Measurements from ENCODE around the gene MROH2A. TPM values are rescaled to one million over a fixed set of nuclear protein-coding genes. Genes with fewer than 3 reads are reported as not detected.

MROH2A gene
- total and polyA plus RNA-seq, 4 donors, result 0.80 TPM; not detected in 3

DNA sequence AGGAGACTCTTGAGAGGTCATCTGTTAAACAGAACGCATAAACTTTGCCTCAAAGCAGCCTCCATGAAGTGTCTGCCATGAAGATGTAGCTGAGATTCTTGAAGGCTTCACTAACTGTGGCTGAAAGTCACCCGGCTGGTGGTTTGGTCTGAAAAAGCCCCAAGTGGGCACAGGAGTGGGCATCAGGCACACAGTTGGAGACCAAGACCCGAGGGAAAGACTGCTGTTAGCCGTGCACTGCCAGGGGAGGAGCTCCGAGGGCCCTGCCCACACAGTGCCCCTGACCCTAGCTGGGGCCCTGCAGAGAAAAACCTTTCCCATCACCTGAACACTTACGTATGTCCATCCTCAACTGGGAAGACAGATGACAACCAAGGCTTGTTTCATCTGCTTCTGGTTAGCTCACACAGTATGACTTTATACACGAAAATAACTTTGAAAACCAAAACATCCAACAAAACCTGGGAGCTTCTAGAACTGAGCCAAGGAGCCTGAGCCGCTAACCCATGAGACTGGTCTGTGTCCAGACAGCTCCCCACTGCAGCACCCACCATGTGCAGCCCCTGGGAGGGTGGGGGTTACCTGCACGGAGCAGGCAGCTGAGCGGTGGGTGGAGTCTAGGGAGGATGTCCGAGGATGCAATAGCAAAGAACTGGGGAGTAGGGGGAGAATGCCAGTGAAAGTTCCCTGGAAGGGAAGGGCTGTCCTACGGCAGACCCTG lies 60.8 kb downstream of the MROH2A start:
- Histone ChIP-seq H3K4me3 (no peak overlapping the region), H3K4me1 (ENCODE audit: control insufficient read depth in 5 of 5, insufficient read depth in 5 of 5, low read length in 5 of 5) (no peaks in the 10 kb centered on the region), H3K27me3 (ENCODE audit: control insufficient read depth in 3 of 3, insufficient read depth in 3 of 3, low read length in 2 of 3) (no peaks in the 10 kb centered on the region), H3K9ac (ENCODE audit: insufficient read depth in 1 of 2, low read length in 2 of 2) (no peak overlapping the region), H3K36me3 (ENCODE audit: control insufficient read depth in 4 of 4, insufficient read depth in 4 of 4, low read length in 4 of 4) (peaks cover 0 to 30% (median 6%) of the 10 kb centered on the region in 4 donors), H3K9me3 (ENCODE audit: control insufficient read depth in 4 of 4, insufficient read depth in 3 of 4, low read length in 3 of 4) (no peaks in the 10 kb centered on the region), H3K27ac (ENCODE audit: low read depth in 1 of 2, low read length in 1 of 2) (no peak overlapping the region)
- WGBS, 2 donors, result 90 to 96% methylated on average over 12 of the region's 12 CpGs
- ATAC-seq (ENCODE audit: insufficient read depth, low FRiP score) (no peak), DNase-seq (no peak)
- TF ChIP-seq, protein P1, sequence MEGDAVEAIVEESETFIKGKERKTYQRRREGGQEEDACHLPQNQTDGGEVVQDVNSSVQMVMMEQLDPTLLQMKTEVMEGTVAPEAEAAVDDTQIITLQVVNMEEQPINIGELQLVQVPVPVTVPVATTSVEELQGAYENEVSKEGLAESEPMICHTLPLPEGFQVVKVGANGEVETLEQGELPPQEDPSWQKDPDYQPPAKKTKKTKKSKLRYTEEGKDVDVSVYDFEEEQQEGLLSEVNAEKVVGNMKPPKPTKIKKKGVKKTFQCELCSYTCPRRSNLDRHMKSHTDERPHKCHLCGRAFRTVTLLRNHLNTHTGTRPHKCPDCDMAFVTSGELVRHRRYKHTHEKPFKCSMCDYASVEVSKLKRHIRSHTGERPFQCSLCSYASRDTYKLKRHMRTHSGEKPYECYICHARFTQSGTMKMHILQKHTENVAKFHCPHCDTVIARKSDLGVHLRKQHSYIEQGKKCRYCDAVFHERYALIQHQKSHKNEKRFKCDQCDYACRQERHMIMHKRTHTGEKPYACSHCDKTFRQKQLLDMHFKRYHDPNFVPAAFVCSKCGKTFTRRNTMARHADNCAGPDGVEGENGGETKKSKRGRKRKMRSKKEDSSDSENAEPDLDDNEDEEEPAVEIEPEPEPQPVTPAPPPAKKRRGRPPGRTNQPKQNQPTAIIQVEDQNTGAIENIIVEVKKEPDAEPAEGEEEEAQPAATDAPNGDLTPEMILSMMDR (IDR thresholded peaks at IDR 0.05; ENCODE audit: control extremely low read depth, extremely low read depth), result no peak

DNA sequence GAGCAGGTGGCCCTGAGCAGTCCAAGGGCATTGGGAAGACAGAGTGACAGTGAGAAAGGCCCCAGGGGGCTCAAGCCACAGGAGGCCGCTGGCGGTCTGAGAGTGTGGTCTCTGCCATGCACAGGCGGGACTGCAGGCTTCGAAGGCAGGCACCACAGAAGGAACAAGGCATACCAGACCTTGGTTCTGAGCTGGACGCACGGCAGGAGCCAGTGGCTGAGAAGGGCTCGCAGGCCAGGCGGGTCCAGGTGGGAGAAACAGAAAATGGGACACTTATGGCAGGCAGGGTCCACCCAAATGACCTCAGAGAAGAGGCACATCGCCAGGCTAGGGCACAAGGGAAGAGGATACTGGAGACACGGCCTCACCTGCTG lies 61.3 kb downstream of the MROH2A start:
- Histone ChIP-seq H3K4me1 (ENCODE audit: control insufficient read depth in 5 of 5, insufficient read depth in 5 of 5, low read length in 5 of 5) (no peaks in the 10 kb centered on the region), H3K9ac (ENCODE audit: insufficient read depth in 1 of 2, low read length in 2 of 2) (no peak overlapping the region), H3K9me3 (ENCODE audit: control insufficient read depth in 4 of 4, insufficient read depth in 3 of 4, low read length in 3 of 4) (no peaks in the 10 kb centered on the region), H3K27ac (ENCODE audit: low read depth in 1 of 2, low read length in 1 of 2) (no peak overlapping the region), H3K4me3 (no peak overlapping the region), H3K36me3 (ENCODE audit: control insufficient read depth in 4 of 4, insufficient read depth in 4 of 4, low read length in 4 of 4) (peaks cover 0 to 34% (median 8%) of the 10 kb centered on the region in 4 donors), H3K27me3 (ENCODE audit: control insufficient read depth in 3 of 3, insufficient read depth in 3 of 3, low read length in 2 of 3) (no peaks in the 10 kb centered on the region)
- WGBS, 2 donors, result 96 to 97% methylated on average over 10 of the region's 10 CpGs
- TF ChIP-seq, protein P1 (IDR thresholded peaks at IDR 0.05; ENCODE audit: control extremely low read depth, extremely low read depth), result no peak
- no peak for DNase-seq
- no peak for ATAC-seq (ENCODE audit: insufficient read depth, low FRiP score)

DNA sequence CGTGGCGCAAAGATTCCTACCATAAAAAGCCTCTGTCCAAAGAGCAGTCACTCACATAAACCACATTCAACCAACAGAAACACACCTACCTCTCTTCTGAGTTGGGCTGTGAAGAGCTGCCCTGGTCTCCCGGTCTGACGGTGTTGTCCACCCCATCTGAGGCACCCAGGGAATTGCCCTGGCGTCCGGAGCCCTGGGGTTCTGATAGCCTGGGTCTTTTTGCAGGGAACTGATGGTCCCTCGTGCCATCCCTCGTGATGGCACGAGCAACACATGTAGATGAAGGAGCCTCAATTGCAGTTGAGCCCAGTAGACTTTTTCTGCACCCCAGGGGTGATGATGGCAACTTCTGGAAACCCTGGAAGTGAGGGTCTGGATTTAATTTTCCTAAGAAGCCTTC lies 62.4 kb downstream of the MROH2A start:
- ATAC-seq (ENCODE audit: insufficient read depth, low FRiP score) (no peak), DNase-seq (no peak)
- H3K9me3 ChIP-seq (ENCODE audit: control insufficient read depth in 4 of 4, insufficient read depth in 3 of 4, low read length in 3 of 4), result no peaks in the 10 kb centered on the region
- no peak overlapping the region for H3K27ac ChIP-seq (ENCODE audit: low read depth in 1 of 2, low read length in 1 of 2)
- peaks cover 0 to 36% (median 6%) of the 10 kb centered on the region in 4 donors for H3K36me3 ChIP-seq (ENCODE audit: control insufficient read depth in 4 of 4, insufficient read depth in 4 of 4, low read length in 4 of 4)
- H3K4me1 ChIP-seq (ENCODE audit: control insufficient read depth in 5 of 5, insufficient read depth in 5 of 5, low read length in 5 of 5), result no peaks in the 10 kb centered on the region
- no peaks in the 10 kb centered on the region for H3K27me3 ChIP-seq (ENCODE audit: control insufficient read depth in 3 of 3, insufficient read depth in 3 of 3, low read length in 2 of 3)
- no peak overlapping the region for H3K4me3 ChIP-seq
- TF ChIP-seq, protein P1 (IDR thresholded peaks at IDR 0.05; ENCODE audit: control extremely low read depth, extremely low read depth), result no peak
- H3K9ac ChIP-seq (ENCODE audit: insufficient read depth in 1 of 2, low read length in 2 of 2), result no peak overlapping the region
- 96 to 99% methylated on average over 9 of the region's 9 CpGs for WGBS, 2 donors

DNA sequence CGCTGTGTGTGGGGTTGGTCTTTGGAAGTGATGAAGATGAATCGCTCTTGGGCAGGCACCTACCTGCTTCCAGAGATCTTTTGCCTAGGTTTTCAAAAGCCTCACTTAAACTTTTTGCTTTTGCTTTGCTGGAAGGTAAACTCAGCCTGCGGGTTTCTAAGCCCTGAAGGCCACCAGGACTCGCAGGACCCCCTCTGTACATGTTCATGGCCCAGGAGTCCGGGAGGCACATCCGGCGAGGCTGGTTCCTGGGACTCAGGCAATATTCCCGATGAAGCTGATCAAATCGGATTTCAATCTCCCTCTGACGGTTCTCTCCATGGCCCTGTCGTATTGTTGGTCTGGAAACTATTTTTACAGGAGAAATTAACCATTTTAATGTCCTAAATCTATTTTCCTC lies 63.1 kb downstream of the MROH2A start:
- TF ChIP-seq, protein P1 (IDR thresholded peaks at IDR 0.05; ENCODE audit: control extremely low read depth, extremely low read depth), result no peak
- Histone ChIP-seq H3K4me3 (no peak overlapping the region), H3K9ac (ENCODE audit: insufficient read depth in 1 of 2, low read length in 2 of 2) (no peak overlapping the region), H3K9me3 (ENCODE audit: control insufficient read depth in 4 of 4, insufficient read depth in 3 of 4, low read length in 3 of 4) (no peaks in the 10 kb centered on the region), H3K36me3 (ENCODE audit: control insufficient read depth in 4 of 4, insufficient read depth in 4 of 4, low read length in 4 of 4) (peaks cover 0 to 33% (median 6%) of the 10 kb centered on the region in 4 donors), H3K27ac (ENCODE audit: low read depth in 1 of 2, low read length in 1 of 2) (no peak overlapping the region), H3K27me3 (ENCODE audit: control insufficient read depth in 3 of 3, insufficient read depth in 3 of 3, low read length in 2 of 3) (no peaks in the 10 kb centered on the region), H3K4me1 (ENCODE audit: control insufficient read depth in 5 of 5, insufficient read depth in 5 of 5, low read length in 5 of 5) (no peaks in the 10 kb centered on the region)
- no peak for DNase-seq
- ATAC-seq (ENCODE audit: insufficient read depth, low FRiP score), result no peak
- WGBS, 2 donors, result 97 to 98% methylated on average over 11 of the region's 11 CpGs
